Lung microvascular endothelial cell (primary cell): ENCODE data around the gene NOCT. TPM values are rescaled to one million over a fixed set of nuclear protein-coding genes. Genes with fewer than 3 reads are reported as not detected.
A peak's percentile ranks its signal among the peaks of the same experiment; 100 is the strongest.
"Not testable (repeated sequence)": the region's sequence is repeated elsewhere in the genome, so short reads cannot be mapped to it uniquely, and the experiment has no call there.

Experiments
- DNase-seq, 2 donors: peaks; one replicate each; pipeline versions ENCODE4 v3.0.0 to v3.0.0-alpha.2; 2010; ENCODE audit warnings: low read depth in 2 of 2
- total RNA-seq: library from RNA; depleted of rRNA; stranded (reverse); fragments of >200 nt; gene quantifications from 2 replicates; pipeline ENCODE4 v1.2.1, GENCODE V29; 2014

NOCT gene
- total RNA-seq, 1 donor from 2014 or later: 24.6 TPM

DNA sequence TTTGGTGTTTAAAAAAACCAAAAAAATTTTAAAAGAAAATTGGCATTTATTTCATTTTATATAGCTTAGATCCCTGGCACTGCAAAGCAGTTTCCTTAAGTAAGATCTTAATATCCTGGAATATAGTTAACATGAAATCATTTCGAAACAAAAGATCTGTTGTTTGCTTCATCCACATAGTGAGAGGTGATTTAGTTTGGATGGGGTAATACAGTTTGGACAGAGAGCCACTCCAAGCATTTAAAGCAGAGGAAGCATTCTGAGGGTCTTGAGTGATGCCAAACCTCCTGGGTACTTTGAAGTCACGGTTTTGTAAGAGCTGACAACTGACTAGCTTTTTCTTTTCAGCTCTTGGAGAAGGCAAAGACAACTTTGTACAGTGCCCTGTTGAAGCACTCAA is 28.7 kb downstream of the NOCT start:
- no peak for DNase-seq

DNA sequence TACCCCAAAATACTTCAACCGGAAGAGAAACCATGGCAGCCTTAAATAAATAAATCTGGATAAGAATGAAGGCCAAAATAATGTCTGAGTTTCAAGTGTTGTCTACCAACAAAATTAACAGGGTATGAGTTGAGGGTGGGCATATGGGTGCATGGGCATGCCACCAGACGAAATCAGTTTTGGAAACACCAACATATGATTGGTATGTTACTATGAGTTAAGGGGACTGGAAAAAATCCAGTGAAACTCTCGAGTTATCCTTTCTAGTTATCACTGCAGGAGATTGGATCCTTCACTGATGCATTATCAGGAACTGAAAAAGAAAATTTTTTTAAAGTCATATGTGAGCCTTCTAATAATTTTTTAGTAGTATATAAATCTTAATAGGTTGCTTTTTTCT is 32.4 kb downstream of the NOCT start:
- DNase-seq: no peak

GRCh38 chr4:139050446-139050845 is 34.9 kb downstream of the NOCT start:
- DNase-seq: no peak

DNA sequence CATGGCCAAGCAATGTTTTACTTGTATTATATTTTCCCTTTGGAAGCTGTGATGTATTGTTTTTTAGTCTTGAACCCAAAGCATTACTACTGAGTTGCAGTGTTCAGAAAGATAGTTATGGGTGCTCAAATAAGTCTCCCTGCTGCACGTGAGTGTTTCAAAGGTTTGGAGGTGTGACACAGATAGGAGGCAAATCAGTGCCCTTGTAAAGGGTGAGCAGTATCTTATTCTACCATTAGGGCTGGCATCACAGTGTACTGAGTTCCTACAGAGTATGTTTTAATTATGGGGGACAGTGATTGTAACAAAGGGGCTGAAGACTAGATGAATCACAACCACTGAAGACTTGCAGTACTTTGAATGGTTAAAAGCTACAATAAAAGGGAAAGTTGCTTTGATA is 38.3 kb downstream of the NOCT start:
- no peak for DNase-seq

GRCh38 chr4:139054791-139055505 is 39.4 kb downstream of the NOCT start:
- no peak for DNase-seq

GRCh38 chr4:139059026-139059425 is 43.4 kb downstream of the NOCT start:
- DNase-seq: not testable (repeated sequence)

GRCh38 chr4:139060591-139060990 is 45.0 kb downstream of the NOCT start:
- DNase-seq: no peak

- no peak for DNase-seq
Measured at GRCh38 chr4:139076016-139076744, 60.6 kb downstream of the NOCT start.

DNA sequence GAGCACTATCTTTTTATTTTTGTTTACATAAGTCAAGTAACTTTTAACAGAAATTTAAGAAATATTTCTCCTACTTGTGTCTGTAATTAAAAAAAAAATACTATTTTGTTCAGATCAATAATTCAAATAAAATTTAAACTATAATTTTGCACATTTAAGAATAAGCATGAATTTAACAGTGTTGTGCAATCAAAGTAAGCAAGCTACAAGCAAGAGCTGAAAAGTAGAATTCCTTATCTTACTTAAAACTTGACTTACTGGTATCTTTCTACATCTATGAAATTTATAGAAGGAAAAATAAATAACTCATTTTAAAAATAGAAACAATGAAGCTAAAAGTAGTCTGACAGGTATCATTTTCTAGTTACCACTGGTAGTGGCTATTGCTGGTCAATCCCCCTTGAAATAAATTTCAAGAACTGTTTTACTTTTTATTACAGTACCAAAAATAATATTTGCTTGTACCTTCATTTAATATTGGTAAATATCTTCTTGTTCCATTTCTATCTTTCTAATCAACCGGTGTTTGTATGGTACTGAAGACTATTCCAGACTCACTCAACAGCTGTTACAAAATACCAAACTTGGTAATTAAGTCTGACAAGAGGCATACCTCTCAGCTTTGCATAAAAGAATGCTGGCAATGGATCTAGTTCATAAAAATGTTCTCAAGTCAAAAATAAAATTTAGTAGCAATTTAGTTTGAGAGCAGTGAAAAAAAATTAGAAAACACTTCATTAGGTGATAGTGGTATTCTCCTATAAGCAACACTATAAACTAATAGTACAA is 62.2 kb downstream of the NOCT start:
- DNase-seq: no peak

DNA sequence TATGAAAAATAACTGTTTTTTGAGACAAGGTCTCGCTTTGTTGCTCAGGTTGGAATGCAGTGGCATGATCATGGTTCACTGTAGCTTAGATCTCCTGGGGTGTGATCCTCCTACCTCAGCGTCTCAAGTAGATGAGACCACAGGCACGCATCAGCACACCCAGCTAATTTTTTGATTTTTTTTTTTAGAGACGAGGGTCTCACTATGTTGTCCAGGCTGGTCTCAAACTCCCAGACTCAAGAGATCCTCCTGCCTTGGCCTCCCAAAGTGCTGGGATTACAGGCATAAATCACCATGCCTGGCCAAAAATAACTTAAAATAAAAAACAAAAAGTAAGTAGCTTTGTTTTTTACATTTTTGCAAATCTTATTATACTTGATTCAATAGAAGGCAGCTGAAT is 63.3 kb downstream of the NOCT start:
- DNase-seq: no peak

GRCh38 chr4:139082750-139083606 is 67.4 kb downstream of the NOCT start:
- peak; percentile 97 to 98 for DNase-seq

DNA sequence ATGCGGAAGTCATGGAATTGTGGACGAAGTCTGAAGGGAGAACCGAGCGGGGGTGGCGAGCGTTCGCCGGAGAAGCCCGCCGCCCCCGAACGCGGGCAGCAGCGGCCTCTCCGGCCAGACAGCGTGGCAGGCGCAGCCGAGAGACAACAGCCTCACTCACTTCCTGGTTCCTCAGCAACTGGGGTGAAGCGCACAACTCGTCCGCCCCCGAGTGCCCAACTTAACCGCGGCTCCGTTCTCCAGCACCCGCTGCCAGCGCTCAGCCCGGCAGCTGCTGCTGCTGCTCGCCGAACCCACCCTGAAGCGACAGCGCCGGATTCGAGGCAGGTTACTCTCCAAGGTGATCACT is 68.0 kb downstream of the NOCT start:
- peak; percentile 77 to 82 for DNase-seq

DNA sequence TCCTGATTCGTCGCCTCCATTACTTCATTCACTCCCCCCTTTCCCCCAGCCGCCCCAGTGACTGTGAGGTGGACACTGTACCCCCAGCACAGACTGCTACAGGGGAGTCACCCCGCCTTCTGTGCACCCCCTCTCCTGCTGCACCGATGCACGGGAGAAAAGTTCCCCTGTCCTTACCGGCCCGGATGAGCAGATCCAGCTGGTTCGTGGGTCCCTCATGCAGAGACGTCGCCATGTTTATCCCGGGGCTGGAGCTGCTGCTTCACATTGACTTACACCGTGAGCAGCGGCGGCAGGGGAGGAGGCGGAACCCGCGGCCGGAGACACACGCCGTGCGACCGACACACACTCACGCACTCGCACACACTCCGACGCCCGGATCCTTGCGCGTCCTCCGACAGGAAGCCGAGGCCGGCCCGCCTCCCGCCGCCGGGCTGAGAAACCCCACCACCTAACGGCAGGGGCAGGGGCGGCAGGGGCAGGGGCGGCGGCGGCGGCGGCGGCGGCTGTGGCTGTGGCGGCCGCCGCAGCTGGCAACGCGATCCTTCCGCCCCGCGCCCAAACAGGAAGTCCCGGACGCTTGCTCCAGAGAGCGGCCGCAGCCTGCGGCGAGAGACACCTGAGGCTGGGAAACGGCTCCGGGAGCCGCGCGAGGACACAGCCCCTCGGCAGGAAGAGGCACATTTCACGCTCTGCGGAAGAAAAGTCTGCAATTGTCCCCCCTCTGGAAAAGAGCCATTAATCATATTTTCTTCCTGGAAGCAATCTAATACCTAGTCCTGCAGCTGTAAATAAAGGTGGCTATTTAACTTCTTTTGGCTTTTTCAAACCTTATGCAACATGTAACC is 68.6 kb downstream of the NOCT start:
- DNase-seq: peak; percentile 92 to 93

- DNase-seq: no peak
Measured at GRCh38 chr4:139084804-139085093, 69.2 kb downstream of the NOCT start.

GRCh38 chr4:139085141-139085540 is 69.6 kb downstream of the NOCT start:
- DNase-seq: peak; percentile 47 to 55

GRCh38 chr4:139092271-139092670 is 76.7 kb downstream of the NOCT start:
- DNase-seq: no peak

Other genes starting within 250 kb of the NOCT start
- 33.3 and 45.0 TPM in 2 replicates for gene ELF2, start 161.4 kb downstream of the NOCT start, total RNA-seq